Measurements from ENCODE around the gene MTCP1.

The MTCP1 gene

DNA sequence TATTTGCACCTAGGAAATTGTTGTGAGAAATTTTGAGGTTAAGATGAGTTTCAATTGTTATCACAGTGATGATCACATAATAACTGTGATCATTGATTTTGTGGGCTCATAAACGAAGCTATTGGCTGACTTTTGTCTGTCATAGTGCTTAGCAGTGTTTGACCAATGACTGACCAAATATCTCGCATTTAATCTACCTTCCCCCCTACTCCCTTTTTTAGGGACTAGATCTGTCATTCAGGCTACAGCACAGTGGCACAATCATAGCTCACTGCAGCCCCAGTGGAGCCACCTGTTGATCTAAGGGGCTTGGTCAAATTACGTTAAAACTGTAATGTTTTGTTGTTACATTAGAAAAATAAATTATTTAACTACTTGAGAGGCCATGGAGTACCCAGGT, 42.8 kb downstream of the MTCP1 start:
- TF ChIP-seq ARNTL (CRISPR knock-in tag; IDR thresholded peaks at IDR 0.05; ENCODE audit: borderline replicate concordance, low read depth) (no peak), PPARA (CRISPR knock-in tag; IDR thresholded peaks at IDR 0.05; ENCODE audit: borderline replicate concordance) (no peak), ZFP3 (CRISPR knock-in tag; IDR thresholded peaks at IDR 0.05) (no peak), SNAI2 (CRISPR knock-in tag; IDR thresholded peaks at IDR 0.05) (no peak), GLIS3 (CRISPR knock-in tag; IDR thresholded peaks at IDR 0.05) (no peak), ZFP30 (CRISPR knock-in tag; IDR thresholded peaks at IDR 0.05) (no peak), BACH2 (CRISPR knock-in tag; IDR thresholded peaks at IDR 0.05; ENCODE audit: borderline replicate concordance) (no peak), ZNF565 (CRISPR knock-in tag; conservative IDR thresholded peaks at IDR 0.05; ENCODE audit: low read depth) (no peak), ESRRG (CRISPR knock-in tag; IDR thresholded peaks at IDR 0.05) (no peak), TCF4 (CRISPR knock-in tag; IDR thresholded peaks at IDR 0.05; ENCODE audit: borderline replicate concordance) (no peak), OSR1 (CRISPR knock-in tag; IDR thresholded peaks at IDR 0.05) (no peak), ZNF70 (CRISPR knock-in tag; IDR thresholded peaks at IDR 0.05) (no peak), ZNF8 (CRISPR knock-in tag; IDR thresholded peaks at IDR 0.05) (no peak)
- TF ChIP-seq, protein P1, sequence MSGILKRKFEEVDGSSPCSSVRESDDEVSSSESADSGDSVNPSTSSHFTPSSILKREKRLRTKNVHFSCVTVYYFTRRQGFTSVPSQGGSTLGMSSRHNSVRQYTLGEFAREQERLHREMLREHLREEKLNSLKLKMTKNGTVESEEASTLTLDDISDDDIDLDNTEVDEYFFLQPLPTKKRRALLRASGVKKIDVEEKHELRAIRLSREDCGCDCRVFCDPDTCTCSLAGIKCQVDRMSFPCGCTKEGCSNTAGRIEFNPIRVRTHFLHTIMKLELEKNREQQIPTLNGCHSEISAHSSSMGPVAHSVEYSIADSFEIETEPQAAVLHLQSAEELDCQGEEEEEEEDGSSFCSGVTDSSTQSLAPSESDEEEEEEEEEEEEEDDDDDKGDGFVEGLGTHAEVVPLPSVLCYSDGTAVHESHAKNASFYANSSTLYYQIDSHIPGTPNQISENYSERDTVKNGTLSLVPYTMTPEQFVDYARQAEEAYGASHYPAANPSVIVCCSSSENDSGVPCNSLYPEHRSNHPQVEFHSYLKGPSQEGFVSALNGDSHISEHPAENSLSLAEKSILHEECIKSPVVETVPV (CRISPR knock-in tag; IDR thresholded peaks at IDR 0.05) = no peak
- TF ChIP-seq, protein P2, sequence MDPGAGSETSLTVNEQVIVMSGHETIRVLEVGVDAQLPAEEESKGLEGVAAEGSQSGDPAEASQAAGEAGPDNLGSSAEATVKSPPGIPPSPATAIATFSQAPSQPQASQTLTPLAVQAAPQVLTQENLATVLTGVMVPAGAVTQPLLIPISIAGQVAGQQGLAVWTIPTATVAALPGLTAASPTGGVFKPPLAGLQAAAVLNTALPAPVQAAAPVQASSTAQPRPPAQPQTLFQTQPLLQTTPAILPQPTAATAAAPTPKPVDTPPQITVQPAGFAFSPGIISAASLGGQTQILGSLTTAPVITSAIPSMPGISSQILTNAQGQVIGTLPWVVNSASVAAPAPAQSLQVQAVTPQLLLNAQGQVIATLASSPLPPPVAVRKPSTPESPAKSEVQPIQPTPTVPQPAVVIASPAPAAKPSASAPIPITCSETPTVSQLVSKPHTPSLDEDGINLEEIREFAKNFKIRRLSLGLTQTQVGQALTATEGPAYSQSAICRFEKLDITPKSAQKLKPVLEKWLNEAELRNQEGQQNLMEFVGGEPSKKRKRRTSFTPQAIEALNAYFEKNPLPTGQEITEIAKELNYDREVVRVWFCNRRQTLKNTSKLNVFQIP (CRISPR knock-in tag; IDR thresholded peaks at IDR 0.05; ENCODE audit: borderline replicate concordance, low read depth) = no peak
- TF ChIP-seq, protein P3, sequence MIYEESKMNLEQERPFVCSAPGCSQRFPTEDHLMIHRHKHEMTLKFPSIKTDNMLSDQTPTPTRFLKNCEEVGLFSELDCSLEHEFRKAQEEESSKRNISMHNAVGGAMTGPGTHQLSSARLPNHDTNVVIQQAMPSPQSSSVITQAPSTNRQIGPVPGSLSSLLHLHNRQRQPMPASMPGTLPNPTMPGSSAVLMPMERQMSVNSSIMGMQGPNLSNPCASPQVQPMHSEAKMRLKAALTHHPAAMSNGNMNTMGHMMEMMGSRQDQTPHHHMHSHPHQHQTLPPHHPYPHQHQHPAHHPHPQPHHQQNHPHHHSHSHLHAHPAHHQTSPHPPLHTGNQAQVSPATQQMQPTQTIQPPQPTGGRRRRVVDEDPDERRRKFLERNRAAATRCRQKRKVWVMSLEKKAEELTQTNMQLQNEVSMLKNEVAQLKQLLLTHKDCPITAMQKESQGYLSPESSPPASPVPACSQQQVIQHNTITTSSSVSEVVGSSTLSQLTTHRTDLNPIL (CRISPR knock-in tag; IDR thresholded peaks at IDR 0.05; ENCODE audit: low read depth) = no peak
- TF ChIP-seq, protein P4, sequence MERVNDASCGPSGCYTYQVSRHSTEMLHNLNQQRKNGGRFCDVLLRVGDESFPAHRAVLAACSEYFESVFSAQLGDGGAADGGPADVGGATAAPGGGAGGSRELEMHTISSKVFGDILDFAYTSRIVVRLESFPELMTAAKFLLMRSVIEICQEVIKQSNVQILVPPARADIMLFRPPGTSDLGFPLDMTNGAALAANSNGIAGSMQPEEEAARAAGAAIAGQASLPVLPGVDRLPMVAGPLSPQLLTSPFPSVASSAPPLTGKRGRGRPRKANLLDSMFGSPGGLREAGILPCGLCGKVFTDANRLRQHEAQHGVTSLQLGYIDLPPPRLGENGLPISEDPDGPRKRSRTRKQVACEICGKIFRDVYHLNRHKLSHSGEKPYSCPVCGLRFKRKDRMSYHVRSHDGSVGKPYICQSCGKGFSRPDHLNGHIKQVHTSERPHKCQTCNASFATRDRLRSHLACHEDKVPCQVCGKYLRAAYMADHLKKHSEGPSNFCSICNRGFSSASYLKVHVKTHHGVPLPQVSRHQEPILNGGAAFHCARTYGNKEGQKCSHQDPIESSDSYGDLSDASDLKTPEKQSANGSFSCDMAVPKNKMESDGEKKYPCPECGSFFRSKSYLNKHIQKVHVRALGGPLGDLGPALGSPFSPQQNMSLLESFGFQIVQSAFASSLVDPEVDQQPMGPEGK (CRISPR knock-in tag; IDR thresholded peaks at IDR 0.05; ENCODE audit: borderline replicate concordance) = no peak

DNA sequence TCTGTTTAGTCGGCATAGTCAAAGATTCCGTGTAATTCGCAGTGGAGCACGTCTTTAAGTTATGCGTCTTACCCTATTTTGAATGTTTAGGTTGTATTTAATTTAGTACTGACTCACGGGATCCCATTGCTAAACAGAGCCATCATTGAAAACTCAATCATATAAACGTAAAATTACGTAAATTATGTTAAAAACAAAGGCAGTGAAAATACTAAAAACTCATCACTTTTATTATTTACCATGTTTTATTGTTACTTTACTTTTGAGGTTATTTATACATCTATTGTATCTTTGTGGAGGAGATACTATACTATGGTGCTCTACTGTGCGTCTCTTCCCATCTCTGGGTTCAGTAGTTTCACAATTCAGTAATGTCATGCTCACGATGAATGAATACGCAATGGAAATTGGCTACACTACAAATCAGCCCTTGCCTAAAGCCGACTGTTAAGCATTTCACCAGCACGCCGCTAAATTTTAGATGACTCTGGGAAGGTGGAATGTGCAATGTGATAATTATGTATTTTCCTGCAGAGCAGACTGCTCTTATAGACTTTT, 43.3 kb downstream of the MTCP1 start:
- ATAC-seq = peak; percentile 38

More for the DNA sequence above, 42.8 kb downstream of the MTCP1 start:
- ATAC-seq = no peak

More for the DNA sequence above, 43.3 kb downstream of the MTCP1 start:
- TF ChIP-seq SNAI2 (CRISPR knock-in tag; IDR thresholded peaks at IDR 0.05) (no peak), CSDC2 (CRISPR knock-in tag; IDR thresholded peaks at IDR 0.05) (no peak), TOX (CRISPR knock-in tag; IDR thresholded peaks at IDR 0.05; ENCODE audit: borderline replicate concordance) (no peak), ZNF8 (CRISPR knock-in tag; IDR thresholded peaks at IDR 0.05) (no peak), RARB (CRISPR knock-in tag; IDR thresholded peaks at IDR 0.05) (no peak), TCF4 (CRISPR knock-in tag; IDR thresholded peaks at IDR 0.05; ENCODE audit: borderline replicate concordance) (no peak), ZFP30 (CRISPR knock-in tag; IDR thresholded peaks at IDR 0.05) (no peak), GLIS3 (CRISPR knock-in tag; IDR thresholded peaks at IDR 0.05) (no peak), ESRRG (CRISPR knock-in tag; IDR thresholded peaks at IDR 0.05) (no peak), ISL1 (CRISPR knock-in tag; IDR thresholded peaks at IDR 0.05) (no peak), ZNF70 (CRISPR knock-in tag; IDR thresholded peaks at IDR 0.05) (no peak), ZNF565 (CRISPR knock-in tag; conservative IDR thresholded peaks at IDR 0.05; ENCODE audit: low read depth) (no peak), ZC3H10 (CRISPR knock-in tag; IDR thresholded peaks at IDR 0.05) (no peak), ARNTL (CRISPR knock-in tag; IDR thresholded peaks at IDR 0.05; ENCODE audit: borderline replicate concordance, low read depth) (no peak), BACH2 (CRISPR knock-in tag; IDR thresholded peaks at IDR 0.05; ENCODE audit: borderline replicate concordance) (no peak)
- TF ChIP-seq, protein P5, sequence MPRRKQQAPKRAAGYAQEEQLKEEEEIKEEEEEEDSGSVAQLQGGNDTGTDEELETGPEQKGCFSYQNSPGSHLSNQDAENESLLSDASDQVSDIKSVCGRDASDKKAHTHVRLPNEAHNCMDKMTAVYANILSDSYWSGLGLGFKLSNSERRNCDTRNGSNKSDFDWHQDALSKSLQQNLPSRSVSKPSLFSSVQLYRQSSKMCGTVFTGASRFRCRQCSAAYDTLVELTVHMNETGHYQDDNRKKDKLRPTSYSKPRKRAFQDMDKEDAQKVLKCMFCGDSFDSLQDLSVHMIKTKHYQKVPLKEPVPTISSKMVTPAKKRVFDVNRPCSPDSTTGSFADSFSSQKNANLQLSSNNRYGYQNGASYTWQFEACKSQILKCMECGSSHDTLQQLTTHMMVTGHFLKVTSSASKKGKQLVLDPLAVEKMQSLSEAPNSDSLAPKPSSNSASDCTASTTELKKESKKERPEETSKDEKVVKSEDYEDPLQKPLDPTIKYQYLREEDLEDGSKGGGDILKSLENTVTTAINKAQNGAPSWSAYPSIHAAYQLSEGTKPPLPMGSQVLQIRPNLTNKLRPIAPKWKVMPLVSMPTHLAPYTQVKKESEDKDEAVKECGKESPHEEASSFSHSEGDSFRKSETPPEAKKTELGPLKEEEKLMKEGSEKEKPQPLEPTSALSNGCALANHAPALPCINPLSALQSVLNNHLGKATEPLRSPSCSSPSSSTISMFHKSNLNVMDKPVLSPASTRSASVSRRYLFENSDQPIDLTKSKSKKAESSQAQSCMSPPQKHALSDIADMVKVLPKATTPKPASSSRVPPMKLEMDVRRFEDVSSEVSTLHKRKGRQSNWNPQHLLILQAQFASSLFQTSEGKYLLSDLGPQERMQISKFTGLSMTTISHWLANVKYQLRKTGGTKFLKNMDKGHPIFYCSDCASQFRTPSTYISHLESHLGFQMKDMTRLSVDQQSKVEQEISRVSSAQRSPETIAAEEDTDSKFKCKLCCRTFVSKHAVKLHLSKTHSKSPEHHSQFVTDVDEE (CRISPR knock-in tag; IDR thresholded peaks at IDR 0.05) = no peak
- TF ChIP-seq, protein P2 (CRISPR knock-in tag; IDR thresholded peaks at IDR 0.05; ENCODE audit: borderline replicate concordance, low read depth) = no peak
- TF ChIP-seq, protein P3 (CRISPR knock-in tag; IDR thresholded peaks at IDR 0.05; ENCODE audit: low read depth) = no peak

Measured in SK-N-SH treated with all-trans-retinoic acid at 6 μM for 48 hours (cell line).